ENCODE measurements around the gene TXLNG. TPM values are rescaled to one million over a fixed set of nuclear protein-coding genes. Genes with fewer than 3 reads are reported as not detected.

The TXLNG gene
- total and polyA plus RNA-seq, 2 donors (not counting 3 experiments of a cell fraction or from before 2014, with no cell fraction given): 6.8 to 7.6 TPM

DNA sequence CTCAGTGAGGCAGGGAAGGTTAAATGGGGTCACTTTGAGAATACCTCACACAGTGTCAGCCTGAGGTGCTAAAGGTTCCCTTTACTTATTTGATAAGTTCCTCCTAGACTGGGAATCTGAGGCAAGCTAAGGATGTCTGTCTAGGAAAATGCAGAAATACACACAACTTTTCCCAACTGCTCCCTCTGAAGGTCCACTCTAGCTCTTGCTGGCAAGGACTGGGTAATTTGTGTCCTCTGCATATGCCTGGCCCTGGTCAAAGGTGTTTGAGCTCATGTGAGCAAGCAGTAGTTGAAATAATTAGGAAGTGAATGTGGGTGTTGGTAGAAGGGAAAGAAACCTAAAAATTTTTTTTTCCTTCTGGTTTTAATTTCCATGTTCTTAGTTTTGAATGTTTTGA, 21.3 kb downstream of the TXLNG start:
- H3K36me3 ChIP-seq (ENCODE audit: control insufficient read depth in 2 of 2, extremely low read depth in 1 of 2, insufficient read depth in 2 of 2, low read length in 2 of 2): no peaks in the 10 kb centered on the region
- CTCF ChIA-PET: interaction anchor here (0.9 to 1.9 kb wide), 13 partner anchors 9 to 112 kb away, joined by 3 to 9 read pairs (median 5); no protein-coding TSS in a partner anchor
- no peaks in the 10 kb centered on the region for H3K9me1 ChIP-seq (replicated peaks; ENCODE audit: control insufficient read depth, extremely low read depth, insufficient read depth, low read length)
- H3K4me1 ChIP-seq (ENCODE audit: control insufficient read depth, extremely low read depth, insufficient read depth, low read length): peaks cover 5% of the 10 kb centered on the region
- dilution Hi-C loops (cut with MboI; ENCODE audit: extremely low pct_ligation_motif_present, low sequenced_read_pairs): no loop called here
- no peak for TF ChIP-seq POLR2A (IDR thresholded peaks at IDR 0.05; ENCODE audit: low read depth, low read length)
- no peak for TF ChIP-seq FOS (IDR thresholded peaks at IDR 0.05; ENCODE audit: borderline replicate concordance, insufficient read depth, low read length)
- TF ChIP-seq, protein P1, sequence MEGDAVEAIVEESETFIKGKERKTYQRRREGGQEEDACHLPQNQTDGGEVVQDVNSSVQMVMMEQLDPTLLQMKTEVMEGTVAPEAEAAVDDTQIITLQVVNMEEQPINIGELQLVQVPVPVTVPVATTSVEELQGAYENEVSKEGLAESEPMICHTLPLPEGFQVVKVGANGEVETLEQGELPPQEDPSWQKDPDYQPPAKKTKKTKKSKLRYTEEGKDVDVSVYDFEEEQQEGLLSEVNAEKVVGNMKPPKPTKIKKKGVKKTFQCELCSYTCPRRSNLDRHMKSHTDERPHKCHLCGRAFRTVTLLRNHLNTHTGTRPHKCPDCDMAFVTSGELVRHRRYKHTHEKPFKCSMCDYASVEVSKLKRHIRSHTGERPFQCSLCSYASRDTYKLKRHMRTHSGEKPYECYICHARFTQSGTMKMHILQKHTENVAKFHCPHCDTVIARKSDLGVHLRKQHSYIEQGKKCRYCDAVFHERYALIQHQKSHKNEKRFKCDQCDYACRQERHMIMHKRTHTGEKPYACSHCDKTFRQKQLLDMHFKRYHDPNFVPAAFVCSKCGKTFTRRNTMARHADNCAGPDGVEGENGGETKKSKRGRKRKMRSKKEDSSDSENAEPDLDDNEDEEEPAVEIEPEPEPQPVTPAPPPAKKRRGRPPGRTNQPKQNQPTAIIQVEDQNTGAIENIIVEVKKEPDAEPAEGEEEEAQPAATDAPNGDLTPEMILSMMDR (IDR thresholded peaks at IDR 0.05; ENCODE audit: extremely low read depth in 1 of 2, insufficient read depth in 1 of 2, low read depth in 1 of 2, low read length in 2 of 2): peak; percentile 24 to 44
- TF ChIP-seq EZH2 (IDR thresholded peaks at IDR 0.05; ENCODE audit: borderline replicate concordance, low read depth, low read length, severe bottlenecking): no peak
- H3K4me2 ChIP-seq (ENCODE audit: insufficient read depth, low read length): peak overlapping the region; percentile 72
- FAIRE-seq: peak; percentile 82
- intact Hi-C loops (cut with micrococcal nuclease): no loop called here
- no peak overlapping the region for H3K27ac ChIP-seq (ENCODE audit: insufficient read depth, low read depth, low read length)
- no peak overlapping the region for H3K4me3 ChIP-seq (replicated peaks in 1 of 3; ENCODE audit: insufficient read depth in 1 of 3, low read depth in 1 of 3, low read length in 3 of 3)
- no peak overlapping the region for H2AFZ ChIP-seq (ENCODE audit: low read depth, low read length)
- DNase-seq (ENCODE audit: low read depth, low spot score): peak; percentile 61
- no peaks in the 10 kb centered on the region for H4K20me1 ChIP-seq (replicated peaks; ENCODE audit: control insufficient read depth, extremely low read depth, insufficient read depth, low read length)
- H3K9ac ChIP-seq (replicated peaks; ENCODE audit: extremely low read depth, insufficient read depth, low read length): no peak overlapping the region
- peaks cover 31% of the 10 kb centered on the region for H3K79me2 ChIP-seq (ENCODE audit: control insufficient read depth, insufficient read depth, low read length)
- POLR2A ChIA-PET: interaction anchor here (1.0 to 1.5 kb wide), 2 partner anchors 22 to 88 kb away, joined by 3 to 4 read pairs; partner anchors contain the start of genes SYAP1 and TXLNG
- H3K9me3 ChIP-seq (replicated peaks; ENCODE audit: control insufficient read depth, insufficient read depth, low read length): no peaks in the 10 kb centered on the region
- H3K27me3 ChIP-seq (ENCODE audit: control insufficient read depth in 2 of 2, insufficient read depth in 2 of 2, low read length in 2 of 2): no peaks in the 10 kb centered on the region
- no TSS peak for BruUV-seq (replicated peaks)

DNA sequence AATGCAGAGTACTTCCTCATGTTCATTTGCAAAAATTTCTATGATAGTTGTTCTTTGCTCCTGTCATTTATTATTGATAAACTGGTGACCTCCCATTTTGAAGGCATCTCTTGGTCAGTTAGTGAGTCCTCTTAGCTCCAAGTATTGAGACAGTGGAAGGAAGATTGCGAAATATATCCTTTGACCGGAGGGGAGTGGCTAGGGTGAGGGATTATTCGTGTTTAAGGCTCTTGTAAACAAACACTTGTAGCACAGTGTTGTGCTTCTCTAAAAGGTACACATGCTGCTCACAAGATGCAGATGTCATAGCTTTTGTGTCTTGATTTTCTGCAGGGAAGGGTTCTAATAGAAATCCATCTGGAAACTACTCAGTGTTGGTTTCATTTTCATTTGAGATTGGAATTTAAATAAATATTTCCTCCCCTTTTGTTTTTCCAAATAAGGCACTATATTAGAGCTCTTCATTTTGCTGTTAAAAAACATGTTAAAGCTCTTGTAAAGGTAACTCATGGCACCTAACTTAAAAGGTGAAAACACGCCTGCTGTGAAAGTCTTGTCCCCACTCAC, 21.8 kb downstream of the TXLNG start:
- TF ChIP-seq, protein P2, sequence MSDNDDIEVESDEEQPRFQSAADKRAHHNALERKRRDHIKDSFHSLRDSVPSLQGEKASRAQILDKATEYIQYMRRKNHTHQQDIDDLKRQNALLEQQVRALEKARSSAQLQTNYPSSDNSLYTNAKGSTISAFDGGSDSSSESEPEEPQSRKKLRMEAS (IDR thresholded peaks at IDR 0.05; ENCODE audit: insufficient read depth, insufficient read length): no peak
- TF ChIP-seq EZH2 (IDR thresholded peaks at IDR 0.05; ENCODE audit: borderline replicate concordance, low read depth, low read length, severe bottlenecking) (no peak), POLR2AphosphoS5 (IDR thresholded peaks at IDR 0.05; ENCODE audit: insufficient read depth, low read depth, low read length) (no peak), POLR2A (IDR thresholded peaks at IDR 0.05; ENCODE audit: low read depth, low read length) (no peak), FOS (IDR thresholded peaks at IDR 0.05; ENCODE audit: borderline replicate concordance, insufficient read depth, low read length) (no peak), MYC (IDR thresholded peaks at IDR 0.05; ENCODE audit: low read depth, low read length) (no peak), GATA2 (IDR thresholded peaks at IDR 0.05; ENCODE audit: insufficient read depth, insufficient read length, low read depth, low read length) (no peak), JUN (IDR thresholded peaks at IDR 0.05; ENCODE audit: borderline replicate concordance, insufficient read depth, insufficient read length, low read depth) (no peak)
- TF ChIP-seq, protein P1 (IDR thresholded peaks at IDR 0.05; ENCODE audit: extremely low read depth in 1 of 2, insufficient read depth in 1 of 2, low read depth in 1 of 2, low read length in 2 of 2): no peak
- H3K4me1 ChIP-seq (ENCODE audit: control insufficient read depth, extremely low read depth, insufficient read depth, low read length): peaks cover 5% of the 10 kb centered on the region
- peak overlapping the region; percentile 1 for H3K9ac ChIP-seq (replicated peaks; ENCODE audit: extremely low read depth, insufficient read depth, low read length)
- H2AFZ ChIP-seq (ENCODE audit: low read depth, low read length): no peak overlapping the region
- H3K9me1 ChIP-seq (replicated peaks; ENCODE audit: control insufficient read depth, extremely low read depth, insufficient read depth, low read length): no peaks in the 10 kb centered on the region
- POLR2A ChIA-PET: interaction anchor here (1.0 to 1.5 kb wide), 2 partner anchors 22 to 89 kb away, joined by 3 to 4 read pairs; partner anchors contain the start of genes SYAP1 and TXLNG
- no peaks in the 10 kb centered on the region for H4K20me1 ChIP-seq (replicated peaks; ENCODE audit: control insufficient read depth, extremely low read depth, insufficient read depth, low read length)
- H3K79me2 ChIP-seq (ENCODE audit: control insufficient read depth, insufficient read depth, low read length): peaks cover 31% of the 10 kb centered on the region
- no peaks in the 10 kb centered on the region for H3K36me3 ChIP-seq (ENCODE audit: control insufficient read depth in 2 of 2, extremely low read depth in 1 of 2, insufficient read depth in 2 of 2, low read length in 2 of 2)
- CTCF ChIA-PET: interaction anchor here (0.9 to 1.9 kb wide), 14 partner anchors 10 to 238 kb away, joined by 3 to 9 read pairs (median 4); no protein-coding TSS in a partner anchor
- peak overlapping the region in 2 of 3 experiments; percentile 15 to 35 for H3K4me3 ChIP-seq (replicated peaks in 1 of 3; ENCODE audit: insufficient read depth in 1 of 3, low read depth in 1 of 3, low read length in 3 of 3)
- dilution Hi-C loops (cut with MboI; ENCODE audit: extremely low pct_ligation_motif_present, low sequenced_read_pairs): no loop called here
- peak; percentile 26 for DNase-seq (ENCODE audit: low read depth, low spot score)
- FAIRE-seq: no peak
- H3K9me3 ChIP-seq (replicated peaks; ENCODE audit: control insufficient read depth, insufficient read depth, low read length): no peaks in the 10 kb centered on the region
- no TSS peak for BruUV-seq (replicated peaks)
- no peaks in the 10 kb centered on the region for H3K27me3 ChIP-seq (ENCODE audit: control insufficient read depth in 2 of 2, insufficient read depth in 2 of 2, low read length in 2 of 2)
- H3K4me2 ChIP-seq (ENCODE audit: insufficient read depth, low read length): peak overlapping the region; percentile 72
- H3K27ac ChIP-seq (ENCODE audit: insufficient read depth, low read depth, low read length): peak overlapping the region; percentile 23
- intact Hi-C loops (cut with micrococcal nuclease): no loop called here

Data from endothelial cell of umbilical vein (primary cell).